Measurements from ENCODE around the gene ADGRV1.

DNA sequence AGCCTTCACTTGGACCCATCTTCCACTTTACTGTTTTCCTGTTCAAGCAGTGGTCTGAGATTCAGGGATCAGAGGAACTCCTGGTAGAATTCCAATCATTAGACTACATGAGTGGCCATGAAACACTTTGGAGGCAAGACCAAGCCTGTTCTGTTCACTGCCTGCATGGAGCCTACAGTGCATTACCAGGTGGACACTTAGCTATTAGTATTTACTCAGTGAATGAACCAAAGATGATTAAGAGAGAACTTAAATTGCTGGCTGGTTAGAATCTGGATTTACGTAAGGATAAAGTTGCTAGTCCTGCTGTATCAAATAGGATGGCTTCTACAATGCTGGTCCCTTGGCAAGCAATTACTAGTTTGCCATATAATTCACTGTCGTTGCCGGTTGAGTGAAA lies 579.0 kb downstream of the ADGRV1 start:
- TF ChIP-seq EP300 (IDR thresholded peaks at IDR 0.05; ENCODE audit: borderline replicate concordance) (no peak), TCF12 (IDR thresholded peaks at IDR 0.05; ENCODE audit: low read depth) (no peak), USF1 (IDR thresholded peaks at IDR 0.05) (no peak)
